GM19023 (cell line): ENCODE results near the gene ZIC4.

Experiments
- ATAC-seq: cut with Tn5 transposase; IDR thresholded peaks from one replicate; pipeline ENCODE4 v1.9.1; 2021; ENCODE audit warnings: mild to moderate bottlenecking, moderate library complexity; ENCODE audit not compliant: unreplicated experiment

Gene ZIC4

GRCh38 chr3:147405231-147406027, 914 bp downstream of the ZIC4 start:
- ATAC-seq: no peak

DNA sequence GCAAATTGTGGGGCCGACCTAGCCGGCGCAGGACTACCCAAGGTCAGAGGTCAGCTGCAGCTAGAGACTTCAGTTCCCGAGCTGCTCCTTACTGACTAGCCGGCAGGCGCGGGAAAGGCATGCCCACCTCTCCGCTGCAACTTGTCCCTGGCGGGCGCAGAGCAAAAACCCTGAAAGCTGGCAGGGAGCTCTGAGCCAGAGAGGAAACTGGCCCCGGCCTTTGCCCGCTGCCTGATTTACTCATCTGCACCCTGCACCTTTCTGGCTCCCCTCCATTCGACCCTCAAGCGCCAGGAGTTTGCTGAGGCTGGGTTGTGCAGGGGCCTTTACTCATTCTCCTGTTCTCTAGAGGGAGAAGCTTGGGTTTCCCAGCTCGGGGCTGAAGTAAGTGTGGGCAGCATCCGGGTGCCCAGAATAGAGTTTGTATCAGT, 1.5 kb downstream of the ZIC4 start:
- no peak for ATAC-seq

DNA sequence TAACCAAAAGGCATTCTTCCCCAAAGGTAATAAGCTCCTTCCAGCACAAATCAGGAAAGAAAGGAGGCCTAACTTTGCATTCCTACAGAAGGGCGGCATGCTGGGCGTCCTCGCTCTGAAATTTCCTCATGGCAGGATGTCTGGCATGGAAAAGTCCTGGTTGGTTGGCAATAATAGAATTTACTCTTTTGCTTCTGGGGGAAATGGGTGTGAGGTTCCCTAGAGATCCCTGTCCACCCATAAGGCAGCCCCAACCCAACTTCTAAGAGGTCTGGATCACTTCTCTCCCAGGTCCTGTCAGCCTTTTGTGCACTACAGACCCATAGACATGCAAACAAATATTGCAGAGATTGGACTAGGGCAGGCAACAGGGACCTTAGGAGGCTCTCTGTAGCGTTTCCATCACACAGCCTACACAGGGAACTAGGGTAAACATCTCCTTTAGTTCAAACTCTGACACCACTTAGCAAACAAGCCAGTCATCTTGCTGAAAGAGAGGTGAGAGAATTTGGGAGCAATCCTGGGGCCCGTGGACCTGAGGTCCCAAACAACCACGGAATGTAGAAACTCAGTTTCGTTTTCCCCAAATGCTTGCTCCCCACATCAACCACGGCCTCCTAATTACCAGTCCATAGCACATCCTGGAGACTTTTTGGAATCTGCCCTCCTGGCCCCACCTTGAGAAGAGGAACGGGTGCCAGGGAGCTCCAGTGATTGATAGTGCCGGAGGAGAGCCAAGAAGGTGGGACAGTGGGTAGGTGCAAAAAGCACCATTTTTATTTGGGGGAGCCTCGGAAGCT, 2.1 kb downstream of the ZIC4 start:
- no peak for ATAC-seq

- no peak for ATAC-seq
Measured at GRCh38 chr3:147403511-147403910, 2.8 kb downstream of the ZIC4 start.

GRCh38 chr3:147402159-147402558, 4.2 kb downstream of the ZIC4 start:
- no peak for ATAC-seq

DNA sequence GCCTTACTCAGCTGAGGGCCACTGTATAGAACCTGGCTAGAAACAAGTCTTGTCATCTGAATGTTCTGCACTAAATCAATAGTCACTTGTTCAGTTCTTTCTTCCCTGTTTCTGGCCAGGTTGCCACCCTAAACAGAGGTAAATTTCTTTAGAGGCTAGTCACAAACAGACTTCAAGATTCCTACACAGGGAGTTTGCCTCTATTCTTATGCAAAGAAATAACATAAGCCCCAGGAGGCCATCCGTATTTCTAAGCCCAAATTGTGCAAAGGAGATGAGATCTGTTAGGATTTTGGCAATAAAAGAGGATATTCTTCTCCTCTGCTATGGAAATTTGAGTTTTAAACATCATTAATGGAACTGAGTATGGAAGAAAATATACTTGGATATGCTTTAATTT, 4.9 kb downstream of the ZIC4 start:
- ATAC-seq: no peak

DNA sequence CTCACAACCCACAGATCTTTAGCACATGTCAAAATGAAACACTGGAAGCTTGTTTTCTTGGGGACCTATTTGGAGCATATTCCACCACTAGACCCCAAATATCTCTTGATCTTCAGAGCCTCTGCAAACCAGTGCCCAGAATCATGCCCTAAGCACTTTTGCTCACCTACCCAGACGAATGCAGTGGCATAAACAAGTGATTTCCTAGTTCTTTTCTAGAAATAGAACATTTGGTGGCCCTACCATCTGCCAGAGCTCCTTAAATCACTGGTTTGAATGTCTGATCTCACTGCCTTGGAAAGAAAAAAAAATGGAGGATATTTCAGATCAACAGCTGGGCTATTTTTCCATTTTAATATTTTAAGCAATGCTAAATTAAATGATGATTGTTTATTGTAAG, 5.3 kb downstream of the ZIC4 start:
- ATAC-seq: no peak

DNA sequence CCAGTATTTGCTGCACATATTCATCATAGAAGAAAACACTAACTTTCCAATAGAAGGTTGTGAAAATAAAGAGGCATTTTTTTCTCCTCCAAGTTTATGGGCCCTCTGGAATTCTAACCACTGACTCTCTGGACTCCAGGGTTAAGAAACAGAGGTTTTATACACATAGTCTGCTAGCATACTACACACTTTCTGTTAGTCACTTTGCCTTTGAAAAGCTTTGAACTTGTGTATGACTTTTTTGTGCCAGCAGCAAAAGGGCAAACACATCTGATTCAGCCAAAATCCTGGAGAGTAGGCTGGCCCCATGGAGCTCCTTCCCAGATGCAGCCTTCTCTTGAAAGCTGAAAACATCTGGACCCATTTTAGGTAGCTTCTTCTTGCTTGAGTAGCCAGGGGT, 6.2 kb downstream of the ZIC4 start:
- no peak for ATAC-seq

DNA sequence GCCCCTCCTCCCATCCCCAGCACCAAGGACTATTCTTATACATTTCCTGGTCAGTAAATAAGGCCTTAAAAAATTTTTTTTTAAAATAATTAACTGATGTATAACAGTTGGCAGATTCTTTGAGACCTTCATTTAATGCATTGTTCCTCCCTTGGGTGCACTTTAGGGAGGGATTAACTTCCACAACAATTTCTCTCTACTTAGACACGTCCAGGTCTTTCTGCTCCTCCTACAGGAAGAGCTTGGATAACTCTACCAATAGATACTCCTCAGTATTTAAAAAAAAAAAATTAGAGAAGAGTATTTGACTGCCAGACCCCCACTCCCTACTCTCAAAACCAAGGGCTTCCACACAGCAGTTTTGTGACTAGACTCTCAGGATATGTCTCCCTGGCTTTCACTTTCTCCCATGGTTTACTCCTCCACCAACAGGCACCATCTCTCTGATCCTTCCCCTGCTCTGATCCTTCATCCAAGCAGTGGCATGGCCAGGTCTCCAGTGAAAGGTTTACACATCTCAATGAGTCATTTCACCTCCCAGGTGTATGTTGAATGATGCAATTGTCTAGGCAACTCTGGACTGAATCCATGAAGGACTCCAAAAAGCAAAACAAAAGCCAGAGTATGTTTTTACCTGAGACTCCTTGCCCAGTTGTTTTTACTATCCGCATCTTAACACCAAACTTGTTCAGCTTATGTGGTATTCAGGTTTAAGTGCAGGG, 7.4 kb downstream of the ZIC4 start:
- ATAC-seq: no peak

DNA sequence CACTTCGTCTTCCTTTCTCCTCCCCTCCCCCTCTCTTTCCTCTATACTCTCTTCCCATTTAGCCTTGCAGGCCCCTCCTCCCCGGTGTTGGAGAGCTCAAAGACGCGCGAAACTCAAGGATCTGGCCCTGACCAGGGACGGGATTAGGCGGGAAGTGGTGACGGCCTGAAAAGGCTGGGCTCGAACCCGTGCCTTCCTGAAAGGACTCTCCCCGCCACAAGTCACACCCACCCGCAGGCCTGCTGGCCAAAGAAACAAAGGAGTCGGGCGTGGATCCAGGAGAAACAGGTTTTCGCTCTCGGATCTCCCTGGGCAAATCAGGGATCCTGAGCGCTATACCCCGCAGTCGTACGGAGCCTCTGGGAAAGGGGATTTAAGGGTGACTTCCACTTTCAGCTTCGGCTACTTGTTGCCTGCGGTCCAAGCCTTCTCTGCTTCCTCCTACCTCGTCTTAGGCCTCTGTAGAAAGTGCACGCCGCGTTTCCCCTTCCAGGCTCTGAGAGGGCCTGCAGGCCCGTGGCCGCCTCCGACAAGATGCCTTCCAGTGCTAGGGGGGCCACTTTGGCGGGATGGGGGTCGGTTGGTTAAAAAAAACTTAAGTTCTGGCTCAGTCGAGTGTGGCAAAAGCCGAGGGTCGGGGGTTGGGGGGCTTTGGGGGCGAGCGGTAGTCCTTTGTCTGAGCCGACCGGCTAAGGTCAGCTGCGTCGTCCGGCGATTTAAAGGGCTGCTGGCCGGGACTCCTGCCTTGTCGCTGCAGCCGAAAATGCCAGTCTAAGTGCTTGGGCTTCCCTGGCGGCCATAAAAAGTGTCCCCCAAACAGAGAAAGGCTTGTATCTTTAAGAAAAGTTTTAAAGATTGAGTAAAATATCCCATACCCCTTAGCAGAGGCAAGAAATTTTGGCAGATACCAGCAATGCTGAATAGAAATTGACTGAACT, 8.2 kb downstream of the ZIC4 start:
- ATAC-seq: no peak

GRCh38 chr3:147397155-147397874, 9.0 kb downstream of the ZIC4 start:
- no peak for ATAC-seq

GRCh38 chr3:147396712-147397046, 9.7 kb downstream of the ZIC4 start:
- ATAC-seq: no peak

DNA sequence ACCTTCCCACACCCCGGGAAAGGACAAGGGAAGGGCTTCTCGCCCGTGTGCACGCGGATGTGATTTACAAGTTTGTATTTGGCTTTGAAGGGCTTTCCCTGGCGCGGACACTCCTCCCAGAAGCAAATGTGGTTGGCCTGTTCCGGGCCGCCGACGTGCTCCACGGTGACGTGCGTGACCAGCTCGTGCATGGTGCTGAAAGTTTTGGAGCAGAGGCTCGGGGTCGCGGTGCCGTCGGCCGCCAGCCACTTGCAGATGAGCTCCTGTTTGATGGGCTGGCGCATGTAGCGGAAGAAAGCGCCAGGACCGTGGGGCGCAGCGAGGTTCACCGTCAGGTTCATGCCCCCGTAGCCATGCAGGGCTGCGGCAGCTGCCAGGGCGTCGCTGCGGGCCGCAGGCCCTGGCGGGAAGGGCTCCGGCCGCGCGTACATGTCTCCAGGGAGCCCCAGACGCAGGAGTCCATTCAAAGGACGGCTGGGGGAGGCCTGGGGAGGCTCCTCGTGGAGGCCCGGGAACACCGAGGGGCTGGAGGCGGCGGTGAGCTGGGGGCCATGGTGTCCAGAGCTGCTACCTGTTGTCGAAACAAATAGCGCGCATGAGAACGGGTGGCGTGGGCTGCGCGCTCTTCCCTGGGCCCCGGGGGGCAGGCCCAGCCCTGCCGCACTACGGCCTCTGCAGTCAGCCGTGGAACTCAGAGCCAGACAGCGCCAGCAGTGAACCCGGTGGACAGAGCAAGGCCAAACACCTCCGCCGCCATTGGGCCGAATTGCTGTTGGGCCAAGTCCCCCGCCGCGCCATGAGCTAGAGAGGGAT, 10.2 kb downstream of the ZIC4 start:
- ATAC-seq: no peak

DNA sequence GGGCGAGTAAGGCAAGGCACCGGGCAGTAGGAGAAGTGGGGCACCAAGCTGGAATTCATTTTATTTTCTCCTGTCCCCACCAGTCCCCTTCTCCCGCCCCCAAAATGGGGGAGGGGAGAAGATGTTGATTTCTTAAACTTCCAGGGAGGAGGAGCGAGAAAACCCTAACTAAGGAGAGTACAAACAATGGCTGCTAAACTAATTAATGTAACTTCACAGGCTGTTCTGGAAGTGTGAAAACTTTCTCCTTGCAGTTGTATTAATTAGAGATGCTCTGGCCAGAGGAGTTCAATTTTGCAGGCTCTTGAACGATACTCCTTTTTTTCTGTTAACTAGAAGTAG, 11.5 kb downstream of the ZIC4 start:
- ATAC-seq: no peak

- ATAC-seq: no peak
Measured at GRCh38 chr3:147393943-147394883, 12.1 kb downstream of the ZIC4 start.

GRCh38 chr3:147393261-147393942, 12.9 kb downstream of the ZIC4 start:
- ATAC-seq: no peak

GRCh38 chr3:147392625-147392946, 13.8 kb downstream of the ZIC4 start:
- ATAC-seq: no peak
